GM19438 (cell line): ENCODE measurements around the gene PDXP.

ENCODE experiments used
- ATAC-seq: cut with Tn5 transposase; IDR thresholded peaks from one replicate; pipeline ENCODE4 v1.9.1; 2021; ENCODE audit warnings: low read depth; ENCODE audit not compliant: unreplicated experiment

PDXP gene

GRCh38 chr22:37672206-37672919 lies 13.8 kb downstream of the PDXP start:
- ATAC-seq: no peak

DNA sequence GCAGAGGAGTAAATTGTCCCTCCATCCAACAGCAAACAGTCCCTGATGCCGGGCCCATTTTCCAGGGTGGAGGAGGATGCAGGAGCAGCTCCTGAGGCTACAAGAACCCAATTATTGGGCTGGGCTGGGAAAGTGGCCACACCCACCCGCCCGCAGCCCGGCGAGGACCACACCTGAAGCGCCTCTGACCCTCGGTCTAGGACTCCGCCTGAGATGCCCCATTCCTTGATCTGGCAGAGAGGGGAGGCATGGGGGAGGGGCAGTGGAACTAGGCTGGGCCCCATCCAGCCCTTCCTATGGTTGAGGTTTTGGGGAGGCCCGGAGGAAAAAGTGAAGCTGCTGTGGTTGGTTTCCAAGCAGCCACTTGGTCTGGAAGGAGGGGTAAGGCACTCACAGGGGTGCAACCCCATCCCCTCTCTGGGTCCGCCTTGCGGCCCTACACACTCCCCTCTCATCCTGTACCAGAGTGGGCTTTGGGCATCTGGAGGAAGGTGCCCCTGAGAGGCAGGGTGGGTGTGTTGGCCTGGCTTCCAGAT lies 14.5 kb downstream of the PDXP start:
- ATAC-seq: no peak

- no peak for ATAC-seq
Measured at GRCh38 chr22:37674248-37674647, 15.7 kb downstream of the PDXP start.

DNA sequence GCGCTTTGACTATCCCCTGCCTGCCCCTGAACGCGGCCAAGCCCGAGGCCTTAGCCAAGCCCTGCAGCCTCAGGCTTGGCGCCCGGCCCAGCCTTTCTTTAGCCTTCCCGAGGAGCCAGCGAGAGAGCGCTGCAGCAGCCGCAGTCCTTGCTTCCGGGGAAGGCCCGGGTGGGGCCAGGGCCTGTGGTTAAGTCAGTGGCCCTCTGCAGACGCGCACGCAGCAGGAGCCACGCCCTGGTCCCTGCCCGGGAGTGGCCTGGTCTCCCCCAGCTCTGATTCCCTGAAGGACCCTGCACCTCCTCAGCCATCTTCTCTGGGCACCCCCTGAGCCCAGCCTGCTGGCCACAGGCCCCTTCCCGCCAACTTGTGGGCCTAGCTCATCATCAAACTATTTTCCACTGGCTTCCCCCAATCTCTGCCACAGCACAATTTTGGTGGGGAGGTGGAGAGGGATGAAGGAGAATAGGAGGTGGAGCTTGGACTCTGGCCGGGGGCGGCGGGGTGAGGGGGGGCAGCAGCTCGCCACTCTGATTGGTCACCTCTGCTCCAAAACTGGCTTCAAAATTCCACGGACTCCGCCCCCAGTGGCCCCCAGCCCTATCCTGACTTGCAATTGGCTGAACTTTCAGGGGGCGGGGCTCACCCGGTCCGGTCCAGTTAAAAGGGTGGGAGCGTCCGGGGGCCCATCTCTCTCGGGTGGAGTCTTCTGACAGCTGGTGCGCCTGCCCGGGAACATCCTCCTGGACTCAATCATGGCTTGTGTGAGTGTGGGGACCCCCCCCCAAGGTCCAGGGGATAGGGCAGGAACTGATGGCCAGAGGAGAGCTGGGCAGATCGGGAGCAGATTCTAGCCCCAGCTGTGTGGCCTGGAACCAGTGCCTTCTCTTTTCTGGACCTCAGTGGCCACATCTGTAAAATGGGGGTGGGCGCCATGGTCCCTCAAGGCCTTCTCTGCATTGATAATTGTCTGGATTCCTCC lies 16.7 kb downstream of the PDXP start, which contains the start of gene LGALS1:
TSS of gene LGALS1 (plus strand) at position 686 of the 979 bp plus-strand sequence. CDS start at position 753, 67 bp downstream.
- ATAC-seq: peak; percentile 51

GRCh38 chr22:37675930-37676735 lies 17.6 kb downstream of the PDXP start:
- ATAC-seq: no peak

DNA sequence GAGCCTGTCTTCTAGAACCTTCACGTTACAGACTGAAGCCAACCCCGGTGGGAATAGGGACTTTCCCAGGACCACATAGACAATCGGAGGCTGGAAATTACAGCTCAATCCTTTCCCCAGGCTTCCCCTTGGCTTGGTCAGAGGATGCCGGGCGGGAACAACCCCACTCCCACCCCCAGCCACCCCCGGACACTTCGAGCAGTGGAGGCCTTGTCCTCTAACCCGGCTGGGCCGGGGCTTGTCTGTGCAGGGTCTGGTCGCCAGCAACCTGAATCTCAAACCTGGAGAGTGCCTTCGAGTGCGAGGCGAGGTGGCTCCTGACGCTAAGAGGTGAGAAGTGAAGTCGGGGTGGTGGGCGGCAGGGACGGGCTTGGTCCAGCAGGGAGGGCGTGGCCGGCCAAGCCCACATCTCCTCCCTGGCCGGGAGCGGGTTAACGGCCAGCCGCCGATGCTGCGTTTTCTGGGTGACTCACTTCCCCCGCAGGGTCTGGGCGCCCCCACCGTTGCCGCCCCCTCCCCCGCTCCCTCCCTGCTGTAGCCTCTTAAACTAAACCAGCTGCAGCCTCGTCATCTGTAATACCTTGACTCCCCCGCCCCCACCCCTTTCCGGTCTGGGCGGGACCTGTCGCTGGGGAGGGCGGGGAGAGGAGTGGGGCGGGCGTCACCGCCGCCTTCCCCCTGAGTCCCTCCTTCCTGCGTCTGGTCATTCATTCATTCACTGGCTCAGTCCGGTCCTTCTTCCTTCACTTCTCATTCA lies 18.4 kb downstream of the PDXP start:
- no peak for ATAC-seq

- no peak for ATAC-seq
Measured at GRCh38 chr22:37677493-37677974, 19.0 kb downstream of the PDXP start.

DNA sequence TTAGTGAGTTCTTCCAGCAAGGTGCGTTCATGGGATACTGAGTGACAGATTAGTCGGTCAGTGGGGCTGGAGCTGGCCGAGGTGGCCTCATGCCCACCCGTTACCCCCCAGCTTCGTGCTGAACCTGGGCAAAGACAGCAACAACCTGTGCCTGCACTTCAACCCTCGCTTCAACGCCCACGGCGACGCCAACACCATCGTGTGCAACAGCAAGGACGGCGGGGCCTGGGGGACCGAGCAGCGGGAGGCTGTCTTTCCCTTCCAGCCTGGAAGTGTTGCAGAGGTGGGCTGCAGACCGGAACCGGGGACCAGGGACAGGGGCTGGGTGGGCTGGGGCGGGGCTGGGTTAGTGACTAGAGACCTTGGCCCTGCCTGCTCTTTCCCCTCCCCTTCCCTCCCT lies 19.8 kb downstream of the PDXP start:
- ATAC-seq: no peak

DNA sequence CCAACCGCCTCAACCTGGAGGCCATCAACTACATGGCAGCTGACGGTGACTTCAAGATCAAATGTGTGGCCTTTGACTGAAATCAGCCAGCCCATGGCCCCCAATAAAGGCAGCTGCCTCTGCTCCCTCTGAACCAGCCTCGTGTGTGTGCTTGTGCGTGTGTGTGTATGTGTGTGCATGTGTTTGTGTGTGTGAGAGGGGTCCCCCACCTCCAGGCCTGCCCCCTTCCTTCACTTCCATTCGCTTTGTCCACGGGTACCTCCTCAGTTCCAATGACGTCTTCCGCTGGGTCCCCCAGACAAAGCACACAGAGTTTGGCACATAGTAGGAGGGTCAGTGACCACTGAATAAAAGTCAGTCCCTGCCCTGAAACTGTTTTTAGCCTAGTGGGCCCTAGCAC lies 21.1 kb downstream of the PDXP start:
- no peak for ATAC-seq

DNA sequence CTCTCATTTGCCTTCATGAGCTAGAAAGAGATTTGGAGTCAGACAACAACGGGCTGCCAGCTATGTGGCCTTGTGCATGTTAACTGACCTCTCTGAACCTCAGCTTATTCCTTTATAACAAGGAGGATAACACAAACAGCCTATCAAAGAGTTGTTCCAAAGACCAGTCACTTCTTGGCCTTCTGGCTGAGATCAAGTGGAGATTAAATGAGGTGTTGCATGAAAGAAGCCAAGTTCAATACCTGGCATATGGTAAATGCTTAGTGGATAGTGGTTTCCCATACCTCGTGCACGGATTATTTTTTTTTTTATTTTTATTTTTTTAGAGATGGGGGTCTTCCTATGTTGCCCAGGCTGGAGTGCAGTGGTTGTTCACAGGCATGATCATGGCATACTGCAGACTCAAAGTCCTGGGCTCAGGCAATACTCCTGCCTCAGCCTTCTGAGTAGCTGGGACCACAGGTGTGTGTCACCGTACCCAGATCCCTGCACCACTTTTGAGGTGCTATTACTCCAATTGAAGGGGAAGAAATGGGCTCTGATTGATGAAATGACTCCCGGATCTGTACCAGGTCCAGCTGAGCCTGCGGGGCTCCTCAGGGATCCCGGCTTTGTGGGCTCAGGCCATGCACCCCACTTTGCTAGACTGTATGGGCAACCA lies 21.8 kb downstream of the PDXP start:
- no peak for ATAC-seq

DNA sequence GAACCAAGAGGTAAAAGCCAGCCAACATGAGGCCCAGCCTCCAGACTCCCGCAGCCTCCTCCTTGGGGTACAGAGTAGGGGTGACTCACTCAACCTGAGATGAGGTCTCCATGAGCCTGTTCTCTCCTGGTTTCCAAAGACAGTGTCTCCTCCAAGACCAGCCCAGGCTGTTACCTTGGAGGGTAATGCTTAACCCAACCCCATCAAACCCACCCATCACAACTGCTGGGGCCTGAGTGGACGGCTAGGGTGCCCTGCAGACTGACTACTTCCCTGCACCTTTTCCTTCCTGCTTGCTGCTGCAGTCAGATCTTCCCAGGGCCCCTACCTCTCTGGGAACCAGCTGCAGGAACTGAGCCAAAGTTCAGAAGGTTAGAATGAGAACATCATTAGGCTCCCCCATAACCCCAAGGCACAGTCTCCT lies 22.5 kb downstream of the PDXP start:
- ATAC-seq: no peak

DNA sequence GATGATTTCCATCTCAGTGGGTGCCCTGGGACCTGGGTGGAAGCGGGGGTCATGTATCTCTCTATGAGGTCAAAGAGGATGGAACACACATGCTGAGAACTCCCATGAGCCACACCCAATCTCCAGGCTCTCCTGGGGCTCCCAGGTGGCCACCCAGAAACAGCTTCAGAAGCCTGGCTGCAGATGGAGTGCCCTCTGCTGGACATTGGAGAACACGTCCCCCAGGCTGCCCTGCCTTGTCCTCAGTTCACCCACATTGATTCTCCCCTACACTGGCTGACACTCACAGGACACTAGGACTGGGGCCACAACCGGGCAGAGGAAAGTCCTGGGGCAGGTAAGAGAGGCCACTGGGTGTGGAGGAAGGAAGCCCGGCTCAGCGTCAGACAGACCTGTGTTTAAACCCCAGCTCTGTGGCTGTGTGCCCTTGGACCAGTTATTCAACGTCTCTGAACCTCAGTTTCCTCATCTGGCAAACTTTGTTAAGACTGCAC lies 23.1 kb downstream of the PDXP start:
- no peak for ATAC-seq

GRCh38 chr22:37684803-37685615 lies 26.5 kb downstream of the PDXP start:
- no peak for ATAC-seq

DNA sequence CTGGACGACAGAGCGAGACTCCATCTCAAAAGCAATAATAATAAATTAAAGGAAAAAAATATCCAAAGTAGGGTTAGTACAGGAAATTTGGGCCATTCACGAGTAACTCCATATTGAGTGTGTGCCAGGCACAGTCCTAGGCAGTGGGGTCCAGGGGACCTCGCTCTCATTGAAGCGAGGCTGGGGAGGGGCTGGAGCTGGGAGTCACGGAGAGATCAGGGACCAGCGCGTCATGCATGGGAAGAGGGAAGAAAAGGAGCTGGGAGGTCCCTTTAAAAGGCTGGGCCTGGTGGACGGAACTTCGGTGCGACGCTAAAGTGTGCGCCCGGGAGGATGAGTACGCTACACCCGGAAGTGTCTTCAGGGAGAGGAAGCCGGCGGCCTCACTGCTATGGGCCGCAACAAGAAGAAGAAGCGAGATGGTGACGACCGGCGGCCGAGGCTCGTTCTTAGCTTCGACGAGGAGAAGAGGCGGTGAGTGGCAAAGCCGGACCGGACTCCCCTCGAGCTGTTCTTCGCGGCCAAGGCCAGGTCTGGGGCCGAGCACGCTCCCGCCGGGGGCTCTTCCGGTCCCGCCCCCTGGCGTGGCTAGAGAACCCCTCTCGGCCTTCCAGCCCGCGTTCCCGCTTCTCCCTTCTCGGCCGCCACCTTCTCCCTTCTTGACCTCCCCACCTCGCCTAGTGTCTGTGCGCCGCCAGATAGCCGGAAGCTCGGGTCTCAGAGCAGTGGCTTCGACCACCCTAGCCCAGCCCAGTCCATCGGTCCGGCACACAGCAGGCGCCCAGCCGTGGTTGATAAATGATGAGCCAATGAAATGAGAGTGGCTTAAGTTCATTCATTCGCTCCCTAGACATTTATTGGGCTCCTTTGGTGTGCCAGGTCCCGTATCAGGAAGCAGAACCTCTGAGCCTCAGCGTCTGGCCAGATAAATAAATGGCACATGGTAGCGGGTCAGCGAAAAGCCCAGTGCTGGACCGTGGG lies 27.8 kb downstream of the PDXP start, which contains the start of gene NOL12:
TSS of gene NOL12 (plus strand) at position 342 of the 981 bp plus-strand sequence. CDS start at position 392, 50 bp downstream.
- ATAC-seq: peak; percentile 78

- ATAC-seq: no peak
Measured at GRCh38 chr22:37690407-37690806, 31.9 kb downstream of the PDXP start.

- no peak for ATAC-seq
Measured at GRCh38 chr22:37690901-37691504, 32.5 kb downstream of the PDXP start.
